CD1c-positive myeloid dendritic cell (primary cell): Measurements from ENCODE around the gene TLDC2.

ENCODE experiments used
- DNase-seq: peaks from one replicate; pipeline ENCODE4 v3.0.0-alpha.2; 2016; ENCODE audit errors: extremely low spot score

Gene TLDC2

GRCh38 chr20:36849333-36850065, 26.4 kb upstream of the TLDC2 start:
- DNase-seq, result no peak

- peak; percentile 24 for DNase-seq
These were observed 25.2 kb upstream of the TLDC2 start for GRCh38 chr20:36850759-36851158.

- no peak for DNase-seq
These were observed 24.4 kb upstream of the TLDC2 start for GRCh38 chr20:36851490-36851889.

GRCh38 chr20:36852187-36852586, 23.8 kb upstream of the TLDC2 start:
- no peak for DNase-seq

- DNase-seq, result no peak
These were observed 21.3 kb upstream of the TLDC2 start for GRCh38 chr20:36854348-36855240.

GRCh38 chr20:36855241-36855657, 20.7 kb upstream of the TLDC2 start:
- DNase-seq, result no peak

GRCh38 chr20:36856195-36856594, 19.7 kb upstream of the TLDC2 start:
- DNase-seq, result no peak

- DNase-seq, result peak; percentile 74
These were observed 19.0 kb upstream of the TLDC2 start for GRCh38 chr20:36856691-36857635.

- no peak for DNase-seq
These were observed 16.7 kb upstream of the TLDC2 start for GRCh38 chr20:36859282-36859555.

GRCh38 chr20:36859700-36860330, 16.1 kb upstream of the TLDC2 start:
- DNase-seq, result no peak

- DNase-seq, result no peak
These were observed 15.6 kb upstream of the TLDC2 start for GRCh38 chr20:36860339-36860738.

GRCh38 chr20:36860811-36861624, 14.9 kb upstream of the TLDC2 start:
- peak; percentile 10 for DNase-seq

- no peak for DNase-seq
These were observed 14.4 kb upstream of the TLDC2 start for GRCh38 chr20:36861625-36861874.

GRCh38 chr20:36861875-36862801, 13.8 kb upstream of the TLDC2 start:
- peak; percentile 83 for DNase-seq

- peak; percentile 7 for DNase-seq
These were observed 12.9 kb upstream of the TLDC2 start for GRCh38 chr20:36862857-36863668.

- no peak for DNase-seq
These were observed 10.7 kb upstream of the TLDC2 start for GRCh38 chr20:36865076-36865860.

- no peak for DNase-seq
These were observed 10.1 kb upstream of the TLDC2 start for GRCh38 chr20:36865861-36866149.

- no peak for DNase-seq
These were observed 9.8 kb upstream of the TLDC2 start for GRCh38 chr20:36866164-36866563.
